ENCODE results near the gene DIAPH3.

The DIAPH3 gene

DNA sequence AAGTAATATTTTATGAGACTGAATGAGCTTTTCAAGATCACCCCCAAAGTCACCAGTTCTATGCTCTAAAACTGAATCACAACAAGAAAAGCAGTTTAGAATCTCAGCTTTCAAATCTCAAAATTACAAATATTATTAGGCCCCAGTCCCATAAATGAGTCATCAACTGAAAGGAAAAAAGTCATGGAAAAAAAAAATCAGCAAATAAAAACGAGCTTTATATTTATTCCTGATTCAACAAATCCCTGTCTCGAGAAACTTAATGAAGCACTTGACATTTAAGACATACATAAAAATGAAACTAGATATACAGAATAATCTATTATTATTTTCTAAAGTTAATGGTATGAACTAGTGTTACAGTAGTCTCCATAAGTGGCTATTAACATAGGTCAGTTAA is 203.0 kb downstream of the DIAPH3 start:
- H3K27ac Mint-ChIP-seq, result no peak overlapping the region
- ATAC-seq (no peak), DNase-seq (no peak)
- H3K36me3 Mint-ChIP-seq (ENCODE audit: low read depth), result peaks cover 15% of the 10 kb centered on the region
- no peak overlapping the region for H3K4me3 Mint-ChIP-seq
- H3K4me1 Mint-ChIP-seq, result no peaks in the 10 kb centered on the region
- peaks cover 3% of the 10 kb centered on the region for H3K9me3 Mint-ChIP-seq
- no peaks in the 10 kb centered on the region for H3K27me3 Mint-ChIP-seq

DNA sequence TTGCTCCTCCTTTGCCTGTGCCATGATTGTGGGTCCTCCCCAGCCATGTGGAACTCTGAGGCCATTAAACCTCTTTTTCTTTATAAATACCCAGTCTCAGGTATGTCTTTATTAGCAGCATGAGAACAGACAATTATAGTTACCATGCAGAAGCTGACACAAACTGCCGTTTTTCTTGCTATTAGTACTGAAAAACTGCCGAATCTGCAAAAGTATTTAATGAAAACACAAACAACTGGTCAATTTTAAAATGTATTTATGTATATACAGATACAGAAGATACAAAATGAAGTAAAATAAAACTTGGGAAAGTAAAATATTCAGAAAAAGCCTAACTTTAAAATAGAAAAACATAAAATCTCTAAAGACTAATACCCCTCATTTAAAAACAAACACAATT is 206.3 kb downstream of the DIAPH3 start:
- H3K27ac Mint-ChIP-seq, result no peak overlapping the region
- H3K9me3 Mint-ChIP-seq, result peaks cover 8% of the 10 kb centered on the region
- no peaks in the 10 kb centered on the region for H3K4me1 Mint-ChIP-seq
- no peak for ATAC-seq
- peaks cover 14% of the 10 kb centered on the region for H3K36me3 Mint-ChIP-seq (ENCODE audit: low read depth)
- H3K4me3 Mint-ChIP-seq, result no peak overlapping the region
- no peak for DNase-seq
- no peaks in the 10 kb centered on the region for H3K27me3 Mint-ChIP-seq

DNA sequence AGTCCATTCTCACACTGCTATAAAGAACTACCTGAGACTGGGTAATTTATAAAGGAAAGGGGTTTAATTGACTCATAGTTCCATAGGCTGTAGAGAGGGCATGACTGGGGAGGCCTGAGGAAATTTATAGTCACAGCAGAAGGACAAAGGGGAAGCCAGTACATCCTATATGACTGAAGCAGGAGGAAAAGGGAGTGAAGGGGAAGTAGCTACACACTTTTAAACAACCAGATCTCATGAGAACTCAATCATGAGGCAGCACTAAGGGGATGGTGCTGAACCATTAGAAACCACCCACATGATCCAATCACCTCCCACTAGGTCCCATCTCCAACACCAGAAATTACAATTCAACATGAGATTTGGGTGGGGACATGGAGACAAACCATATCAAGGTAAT is 209.1 kb downstream of the DIAPH3 start:
- H3K27me3 Mint-ChIP-seq, result no peaks in the 10 kb centered on the region
- H3K36me3 Mint-ChIP-seq (ENCODE audit: low read depth), result peaks cover 14% of the 10 kb centered on the region
- no peak overlapping the region for H3K4me3 Mint-ChIP-seq
- ATAC-seq (no peak), DNase-seq (no peak)
- no peaks in the 10 kb centered on the region for H3K4me1 Mint-ChIP-seq
- H3K27ac Mint-ChIP-seq, result no peak overlapping the region
- peaks cover 8% of the 10 kb centered on the region for H3K9me3 Mint-ChIP-seq

DNA sequence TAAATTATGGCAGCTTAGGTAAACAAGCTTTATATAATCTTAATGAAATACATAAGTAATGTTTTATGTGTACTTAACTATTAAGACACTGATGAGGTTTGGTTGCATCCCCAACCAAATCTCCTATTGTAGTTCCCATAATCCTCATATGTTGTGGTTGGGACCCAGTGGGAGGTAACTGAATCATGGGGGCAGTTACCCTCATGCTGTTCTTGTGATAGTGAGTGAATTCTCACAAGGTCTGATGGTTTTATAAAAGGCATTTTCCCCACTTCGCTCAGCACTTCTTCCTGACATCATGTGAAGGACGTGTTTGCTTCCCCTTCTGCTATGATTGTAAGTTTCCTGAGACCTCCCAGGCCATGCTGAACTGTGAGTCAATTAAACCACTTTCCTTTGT is 212.7 kb downstream of the DIAPH3 start:
- Mint-ChIP-seq H3K36me3 (ENCODE audit: low read depth) (peaks cover 6% of the 10 kb centered on the region), H3K27ac (no peak overlapping the region), H3K4me3 (no peak overlapping the region), H3K9me3 (peaks cover 8% of the 10 kb centered on the region), H3K27me3 (no peaks in the 10 kb centered on the region), H3K4me1 (no peaks in the 10 kb centered on the region)
- DNase-seq (no peak), ATAC-seq (no peak)

DNA sequence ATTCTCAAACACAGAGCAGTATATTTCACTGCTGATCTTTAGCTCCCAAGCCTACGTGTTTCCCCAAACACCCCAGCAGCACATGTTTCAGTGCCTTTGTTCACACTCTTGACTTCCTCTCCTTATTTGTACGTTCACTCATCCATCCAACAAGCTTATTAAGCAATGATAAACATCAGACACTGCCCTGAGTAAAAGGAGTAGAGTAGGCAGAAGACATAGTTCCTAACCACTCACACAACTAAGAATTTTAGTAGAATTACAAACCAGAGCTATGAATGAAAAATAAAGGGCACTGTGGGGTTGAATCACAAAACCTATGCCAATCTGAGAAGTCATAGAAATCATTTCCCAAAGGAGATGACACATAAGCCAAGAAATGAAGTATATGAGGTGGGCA is 213.5 kb downstream of the DIAPH3 start:
- Mint-ChIP-seq H3K27me3 (no peaks in the 10 kb centered on the region), H3K4me1 (no peaks in the 10 kb centered on the region), H3K27ac (no peak overlapping the region), H3K36me3 (ENCODE audit: low read depth) (no peaks in the 10 kb centered on the region), H3K9me3 (peaks cover under 1% of the 10 kb centered on the region), H3K4me3 (no peak overlapping the region)
- DNase-seq (no peak), ATAC-seq (no peak)

DNA sequence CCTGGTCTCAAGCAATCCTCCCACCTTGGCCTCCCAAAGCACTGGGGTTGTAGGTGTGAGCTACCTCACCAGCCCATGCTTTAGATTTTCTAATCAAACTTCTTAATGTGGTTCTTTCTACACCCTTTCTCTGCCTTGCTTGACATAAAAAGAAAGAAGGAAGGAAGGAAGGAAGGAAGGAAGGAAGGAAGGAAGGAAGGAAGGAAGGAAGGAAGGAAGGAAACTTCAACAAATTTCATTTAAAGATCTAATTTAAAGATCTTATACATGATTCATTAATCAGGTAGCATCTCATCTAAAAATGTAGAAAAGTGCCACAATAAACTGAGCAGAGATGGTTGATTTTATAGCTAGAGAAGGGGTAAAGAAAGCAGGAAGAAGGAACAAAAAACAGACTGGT is 215.0 kb downstream of the DIAPH3 start:
- DNase-seq, result no peak
- ATAC-seq, result no peak
- Mint-ChIP-seq H3K27ac (no peak overlapping the region), H3K4me3 (no peak overlapping the region), H3K9me3 (no peaks in the 10 kb centered on the region), H3K36me3 (ENCODE audit: low read depth) (no peaks in the 10 kb centered on the region), H3K4me1 (no peaks in the 10 kb centered on the region), H3K27me3 (no peaks in the 10 kb centered on the region)

DNA sequence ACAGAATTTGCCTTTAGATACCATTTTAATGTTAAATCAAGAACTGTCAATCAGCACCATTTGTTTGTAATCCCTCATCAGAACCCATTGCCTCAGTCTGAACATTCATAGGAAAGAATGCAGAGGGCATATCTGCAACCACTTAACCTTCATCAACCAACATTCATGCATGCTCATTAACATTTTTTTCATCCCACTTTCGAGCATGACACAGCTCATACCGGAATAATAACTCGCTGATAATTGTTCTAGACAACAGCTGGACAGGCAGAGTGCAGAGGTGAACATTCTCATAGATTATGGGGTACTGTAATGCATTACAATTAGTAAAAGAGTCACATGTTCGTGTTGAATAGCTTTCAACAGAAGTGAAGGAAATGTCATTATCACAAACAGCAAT is 216.8 kb downstream of the DIAPH3 start:
- no peak overlapping the region for H3K4me3 Mint-ChIP-seq
- no peak overlapping the region for H3K27ac Mint-ChIP-seq
- H3K4me1 Mint-ChIP-seq, result no peaks in the 10 kb centered on the region
- no peaks in the 10 kb centered on the region for H3K36me3 Mint-ChIP-seq (ENCODE audit: low read depth)
- no peak for DNase-seq
- ATAC-seq, result no peak
- no peaks in the 10 kb centered on the region for H3K27me3 Mint-ChIP-seq
- H3K9me3 Mint-ChIP-seq, result no peaks in the 10 kb centered on the region

DNA sequence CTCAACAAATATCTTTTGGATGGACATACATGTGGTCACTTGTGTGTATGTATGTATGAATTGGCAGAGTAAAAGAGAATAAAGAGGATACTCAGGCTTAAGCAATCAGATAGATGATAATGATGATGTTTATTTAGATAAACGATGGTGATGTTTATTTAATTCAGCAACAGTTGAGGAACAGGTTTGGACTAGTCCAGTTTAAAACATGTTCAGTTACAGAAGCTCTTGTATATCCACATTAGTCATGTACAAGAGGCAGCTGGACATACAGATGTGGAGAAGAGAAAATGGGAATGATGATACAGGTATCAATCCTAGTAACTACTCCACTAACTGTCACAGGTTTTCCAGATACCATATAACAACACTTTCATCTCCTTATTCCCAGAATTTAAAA is 232.1 kb downstream of the DIAPH3 start:
- H3K4me1 Mint-ChIP-seq, result no peaks in the 10 kb centered on the region
- H3K9me3 Mint-ChIP-seq, result peaks cover 23% of the 10 kb centered on the region
- no peak for DNase-seq
- no peak overlapping the region for H3K4me3 Mint-ChIP-seq
- no peak for ATAC-seq
- peaks cover 3% of the 10 kb centered on the region for H3K36me3 Mint-ChIP-seq (ENCODE audit: low read depth)
- H3K27ac Mint-ChIP-seq, result no peak overlapping the region
- no peaks in the 10 kb centered on the region for H3K27me3 Mint-ChIP-seq

DNA sequence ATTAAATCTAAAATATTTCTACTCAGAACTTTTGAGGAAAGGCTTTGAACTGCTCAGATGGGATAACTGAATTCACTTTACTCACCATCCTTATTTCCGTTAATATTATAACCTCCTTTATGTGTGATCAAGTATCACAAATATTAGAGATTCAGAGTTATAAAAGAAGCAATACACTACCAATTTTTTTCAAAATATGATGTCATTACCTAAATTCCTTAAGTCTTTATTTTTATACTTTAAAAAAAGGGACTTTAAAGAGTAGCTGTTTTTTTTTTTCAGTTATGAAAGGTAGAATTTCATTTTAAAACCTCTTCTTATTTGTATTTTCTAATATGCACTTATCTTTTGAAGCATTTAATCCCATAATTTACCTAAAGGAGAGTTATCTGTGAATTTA is 239.5 kb downstream of the DIAPH3 start:
- H3K4me3 Mint-ChIP-seq, result no peak overlapping the region
- ATAC-seq, result no peak
- no peak overlapping the region for H3K27ac Mint-ChIP-seq
- H3K9me3 Mint-ChIP-seq, result peaks cover 24% of the 10 kb centered on the region
- no peaks in the 10 kb centered on the region for H3K27me3 Mint-ChIP-seq
- H3K36me3 Mint-ChIP-seq (ENCODE audit: low read depth), result peaks cover 3% of the 10 kb centered on the region
- H3K4me1 Mint-ChIP-seq, result no peaks in the 10 kb centered on the region
- DNase-seq, result no peak

DNA sequence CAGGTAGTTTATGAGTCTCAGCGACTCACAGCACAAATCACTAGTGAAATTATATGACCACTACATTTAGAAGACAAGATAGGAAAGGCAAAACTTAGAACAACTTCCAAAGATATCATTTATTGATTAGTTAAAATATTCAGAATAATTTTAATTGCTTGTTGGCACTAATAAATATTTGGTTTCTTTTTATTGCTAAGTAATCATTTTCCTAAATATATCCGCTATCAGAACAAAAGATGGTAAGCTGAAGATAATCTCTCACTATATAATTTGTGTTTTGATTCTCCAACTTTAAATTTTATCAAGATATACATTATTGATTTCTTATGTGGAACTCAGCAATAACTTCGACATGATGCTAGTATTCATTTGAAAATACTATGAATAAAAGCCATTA is 248.5 kb downstream of the DIAPH3 start:
- Mint-ChIP-seq H3K36me3 (ENCODE audit: low read depth) (no peaks in the 10 kb centered on the region), H3K4me1 (no peaks in the 10 kb centered on the region), H3K27ac (no peak overlapping the region), H3K9me3 (no peaks in the 10 kb centered on the region), H3K27me3 (no peaks in the 10 kb centered on the region), H3K4me3 (no peak overlapping the region)
- DNase-seq (no peak), ATAC-seq (no peak)

DNA sequence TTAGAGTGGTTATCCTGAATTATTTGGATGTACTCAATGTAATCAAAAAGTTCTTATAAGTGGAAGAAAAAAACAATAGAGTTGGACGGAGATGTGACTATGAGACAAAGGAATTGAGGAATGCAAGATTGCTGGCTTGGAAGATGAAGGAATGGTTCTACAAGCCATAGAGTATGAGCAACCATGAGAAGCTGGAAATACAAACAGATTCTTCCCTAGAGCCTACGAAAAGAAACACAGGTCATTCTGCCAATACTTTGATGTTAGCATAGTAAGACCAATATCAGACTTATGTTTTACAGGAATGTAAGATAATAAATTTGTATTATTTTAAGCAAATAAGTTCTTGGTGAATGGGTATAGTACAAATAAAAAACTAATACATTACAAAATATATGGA is 249.2 kb downstream of the DIAPH3 start:
- no peaks in the 10 kb centered on the region for H3K36me3 Mint-ChIP-seq (ENCODE audit: low read depth)
- DNase-seq (no peak), ATAC-seq (no peak)
- no peak overlapping the region for H3K27ac Mint-ChIP-seq
- H3K4me1 Mint-ChIP-seq, result no peaks in the 10 kb centered on the region
- no peaks in the 10 kb centered on the region for H3K27me3 Mint-ChIP-seq
- no peak overlapping the region for H3K4me3 Mint-ChIP-seq
- H3K9me3 Mint-ChIP-seq, result no peaks in the 10 kb centered on the region

DNA sequence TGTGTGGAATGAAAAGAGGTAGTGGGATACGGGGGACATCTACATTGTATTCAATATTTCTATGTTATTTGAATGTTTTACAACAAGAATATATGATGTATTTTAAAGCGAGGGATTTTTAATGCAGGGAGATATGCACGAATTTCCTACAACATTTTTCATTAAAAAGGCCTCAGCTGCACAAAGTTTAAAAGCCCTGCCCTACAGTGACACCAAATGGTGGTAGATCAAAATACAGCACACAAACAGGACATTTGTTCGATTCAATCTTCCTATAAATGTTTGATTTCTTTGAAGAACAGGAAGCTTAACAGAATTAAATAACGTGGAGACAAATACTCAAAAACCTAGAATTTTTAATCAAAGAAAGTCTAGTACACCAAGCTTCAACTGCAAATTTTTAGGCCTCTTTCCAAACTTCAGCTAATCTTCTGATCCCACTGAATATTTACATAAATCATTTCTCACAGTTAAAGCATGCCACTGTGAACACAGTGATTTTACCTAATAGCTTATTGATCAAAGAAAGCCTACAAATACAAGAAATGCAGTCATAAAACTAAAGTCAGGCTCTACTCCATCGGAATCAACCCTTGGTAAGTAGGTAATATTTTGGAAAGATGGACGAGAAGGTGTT is 257.2 kb downstream of the DIAPH3 start:
- no peak for ATAC-seq
- no peak overlapping the region for H3K27ac Mint-ChIP-seq
- H3K36me3 Mint-ChIP-seq (ENCODE audit: low read depth), result no peaks in the 10 kb centered on the region
- no peak for DNase-seq
- H3K4me3 Mint-ChIP-seq, result no peak overlapping the region
- no peaks in the 10 kb centered on the region for H3K4me1 Mint-ChIP-seq
- H3K27me3 Mint-ChIP-seq, result no peaks in the 10 kb centered on the region
- no peaks in the 10 kb centered on the region for H3K9me3 Mint-ChIP-seq

DNA sequence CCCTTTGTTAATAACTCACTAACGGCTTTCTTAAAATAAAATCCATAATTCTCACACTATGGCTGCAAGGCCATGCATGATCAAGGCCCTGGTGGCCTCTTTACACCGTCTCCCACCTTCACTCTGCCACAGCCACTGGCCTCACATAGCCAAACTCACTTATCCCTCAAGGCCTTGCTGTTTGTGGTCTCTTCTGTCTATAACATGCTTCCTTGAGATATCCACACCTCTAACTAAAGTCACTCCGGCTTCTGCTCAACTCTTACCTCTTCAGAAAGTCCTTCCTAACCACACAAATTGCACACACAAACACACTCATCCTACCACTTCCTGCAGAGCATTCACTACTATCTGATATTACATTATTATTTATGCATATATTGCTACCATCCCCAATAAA is 262.5 kb downstream of the DIAPH3 start:
- no peak overlapping the region for H3K27ac Mint-ChIP-seq
- ATAC-seq (no peak), DNase-seq (no peak)
- no peaks in the 10 kb centered on the region for H3K9me3 Mint-ChIP-seq
- H3K27me3 Mint-ChIP-seq, result no peaks in the 10 kb centered on the region
- peaks cover 2% of the 10 kb centered on the region for H3K4me1 Mint-ChIP-seq
- no peaks in the 10 kb centered on the region for H3K36me3 Mint-ChIP-seq (ENCODE audit: low read depth)
- H3K4me3 Mint-ChIP-seq, result no peak overlapping the region

DNA sequence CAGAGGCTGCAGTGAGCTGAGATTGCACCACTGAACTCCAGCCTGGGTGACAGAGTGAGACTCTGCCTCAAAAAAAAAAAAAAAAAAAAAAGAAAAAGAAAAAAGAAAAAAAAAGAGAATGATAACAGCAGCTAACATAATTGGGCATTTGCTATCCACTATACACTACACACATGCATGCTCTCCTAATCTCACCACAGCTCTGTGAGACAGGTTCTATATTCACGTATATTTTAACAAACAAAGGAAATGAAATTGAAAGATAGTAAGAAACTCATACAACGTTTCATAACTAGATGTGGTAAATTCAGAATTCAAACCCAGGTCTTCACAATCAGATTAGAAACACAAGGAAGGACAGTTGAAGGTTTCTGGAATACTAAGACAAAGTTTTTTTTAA is 265.7 kb downstream of the DIAPH3 start:
- Mint-ChIP-seq H3K4me3 (no peak overlapping the region), H3K27me3 (no peaks in the 10 kb centered on the region), H3K36me3 (ENCODE audit: low read depth) (no peaks in the 10 kb centered on the region), H3K27ac (no peak overlapping the region), H3K9me3 (no peaks in the 10 kb centered on the region), H3K4me1 (peaks cover 2% of the 10 kb centered on the region)
- ATAC-seq, result no peak
- no peak for DNase-seq

DNA sequence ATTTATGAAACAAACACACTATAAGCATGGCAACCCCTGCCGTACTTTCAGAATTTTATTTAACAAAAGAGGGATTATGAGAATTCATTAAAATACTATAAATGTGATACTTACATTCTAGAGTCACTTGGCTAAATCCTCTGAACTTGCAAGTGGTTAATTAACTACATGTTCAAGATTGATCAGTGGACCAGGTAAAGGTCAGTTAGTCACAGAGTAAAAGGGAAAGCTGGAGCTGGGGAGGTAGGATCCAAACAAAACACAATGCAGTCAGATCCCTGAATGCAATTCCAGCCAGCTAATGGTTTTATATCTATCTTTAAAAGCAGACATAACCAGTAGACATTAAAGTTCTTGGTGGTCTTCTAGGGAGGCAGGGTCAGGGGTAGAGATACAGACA is 270.5 kb downstream of the DIAPH3 start:
- H3K4me1 Mint-ChIP-seq, result no peaks in the 10 kb centered on the region
- H3K27me3 Mint-ChIP-seq, result peaks cover 5% of the 10 kb centered on the region
- ATAC-seq (no peak), DNase-seq (no peak)
- H3K4me3 Mint-ChIP-seq, result no peak overlapping the region
- no peaks in the 10 kb centered on the region for H3K9me3 Mint-ChIP-seq
- H3K36me3 Mint-ChIP-seq (ENCODE audit: low read depth), result no peaks in the 10 kb centered on the region
- H3K27ac Mint-ChIP-seq, result no peak overlapping the region

DNA sequence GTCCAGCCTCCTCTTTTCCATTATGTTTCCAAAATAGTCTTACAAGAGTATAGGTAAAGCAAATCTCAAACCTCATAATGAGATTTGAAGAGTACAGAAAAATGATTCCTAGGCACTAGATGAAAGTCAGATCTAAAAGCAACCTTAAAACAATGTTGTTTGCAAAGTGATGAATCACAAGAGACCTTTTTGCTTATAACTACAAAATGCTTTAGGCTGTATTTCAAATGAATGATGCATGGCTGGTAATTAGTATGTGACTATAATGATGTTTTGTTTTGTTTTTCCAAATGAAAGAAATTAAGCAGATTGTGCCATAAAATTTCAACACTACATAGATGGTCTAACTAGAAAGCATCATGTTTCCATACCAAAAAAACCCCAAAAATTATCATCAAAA is 272.7 kb downstream of the DIAPH3 start:
- Mint-ChIP-seq H3K27ac (no peak overlapping the region), H3K27me3 (peaks cover 5% of the 10 kb centered on the region), H3K4me1 (no peaks in the 10 kb centered on the region), H3K36me3 (ENCODE audit: low read depth) (no peaks in the 10 kb centered on the region), H3K9me3 (no peaks in the 10 kb centered on the region), H3K4me3 (no peak overlapping the region)
- DNase-seq, result no peak
- no peak for ATAC-seq

Measured in activated naive CD8-positive, alpha-beta T cell treated with anti-CD3 and anti-CD28 coated beads, Interleukin-2, amount 50 U/mL, for 24 hours (primary cell).